OCI-M1 (cell line): ENCODE data around the gene ATP10B.

Experiments
- DNase-seq: peaks from one replicate; lab custom pipeline; 2025; lab: John Stamatoyannopoulos, UW

Gene ATP10B

GRCh38 chr5:160637357-160638090, 214.5 kb downstream of the ATP10B start:
- no peak for DNase-seq

- no peak for DNase-seq
These were observed 216.3 kb downstream of the ATP10B start for GRCh38 chr5:160635663-160636062.

- DNase-seq, result peak; percentile 33
These were observed 217.0 kb downstream of the ATP10B start for GRCh38 chr5:160635046-160635445.

- no peak for DNase-seq
These were observed 223.0 kb downstream of the ATP10B start for GRCh38 chr5:160629003-160629402.

GRCh38 chr5:160628619-160628968, 223.4 kb downstream of the ATP10B start:
- no peak for DNase-seq

GRCh38 chr5:160627921-160628618, 223.9 kb downstream of the ATP10B start:
- DNase-seq, result no peak

GRCh38 chr5:160626322-160626721, 225.7 kb downstream of the ATP10B start:
- no peak for DNase-seq

GRCh38 chr5:160621526-160621925, 230.5 kb downstream of the ATP10B start:
- peak; percentile 12 for DNase-seq

GRCh38 chr5:160620401-160620800, 231.6 kb downstream of the ATP10B start:
- DNase-seq, result no peak

- DNase-seq, result no peak
These were observed 232.6 kb downstream of the ATP10B start for GRCh38 chr5:160619381-160619780.

GRCh38 chr5:160618286-160618685, 233.7 kb downstream of the ATP10B start:
- peak; percentile 55 for DNase-seq

GRCh38 chr5:160616712-160617497, 235.1 kb downstream of the ATP10B start:
- DNase-seq, result peak; percentile 74

- peak; percentile 24 for DNase-seq
These were observed 237.9 kb downstream of the ATP10B start for GRCh38 chr5:160614136-160614535.

- no peak for DNase-seq
These were observed 246.7 kb downstream of the ATP10B start for GRCh38 chr5:160605266-160605665.

- DNase-seq, result no peak
These were observed 247.5 kb downstream of the ATP10B start for GRCh38 chr5:160604484-160604883.

- no peak for DNase-seq
These were observed 249.3 kb downstream of the ATP10B start for GRCh38 chr5:160602744-160603143.

- no peak for DNase-seq
These were observed 251.0 kb downstream of the ATP10B start for GRCh38 chr5:160601046-160601445.

GRCh38 chr5:160573318-160573717, 278.7 kb downstream of the ATP10B start:
- no peak for DNase-seq

- DNase-seq, result no peak
These were observed 284.8 kb downstream of the ATP10B start for GRCh38 chr5:160567031-160567705.

- DNase-seq, result no peak
These were observed 286.6 kb downstream of the ATP10B start for GRCh38 chr5:160565376-160565775.

GRCh38 chr5:160556846-160557245, 295.2 kb downstream of the ATP10B start:
- DNase-seq, result no peak

- DNase-seq, result no peak
These were observed 295.9 kb downstream of the ATP10B start for GRCh38 chr5:160555971-160556631.
